H1 (cell line): ENCODE results near the gene DTD1. TPM values are rescaled to one million over a fixed set of nuclear protein-coding genes. Genes with fewer than 3 reads are reported as not detected.

Experiments used
- CTCF ChIA-PET: fragments of 300-600 bp; sonication (Branson Sonifier 250); formaldehyde crosslinking; loops from one replicate; lab custom pipeline; 2021; ENCODE audit not compliant: partially characterized antibody; lab: Charles Lee
- POLR2A ChIA-PET: fragments of 300-600 bp; sonication (Branson Sonifier 250); formaldehyde crosslinking; loops from one replicate; lab custom pipeline; 2021; ENCODE audit warnings: inconsistent platforms; ENCODE audit not compliant: partially characterized antibody; lab: Charles Lee
- DNase-seq, 2 experiments: peaks; one replicate each; pipeline versions ENCODE4 v3.0.0 to v3.0.0-alpha.2; 2010 to 2022; ENCODE audit warnings: low spot score in 2 of 2, low read depth in 1 of 2, mixed read lengths in 1 of 2
- FAIRE-seq: peaks from 2 replicates; lab custom pipeline; 2011; peaks lifted over from hg19 to GRCh38; lab: Jason Lieb, UNC
- H2AFZ ChIP-seq: 2 replicates; pipeline ENCODE4 v1.8.1; 2012; ENCODE audit warnings: low read length, inconsistent platforms
- H2AK5ac ChIP-seq: 2 replicates; pipeline ENCODE4 v1.6.1; 2013; ENCODE audit warnings: low read depth, low read length
- H2BK120ac ChIP-seq: replicated peaks from 2 replicates; pipeline ENCODE3; 2013; ENCODE audit warnings: low read depth, low read length, inconsistent platforms
- H2BK12ac ChIP-seq: 2 replicates; pipeline ENCODE4 v1.6.1; 2013; ENCODE audit warnings: low read depth, low read length
- H2BK15ac ChIP-seq: 2 replicates; pipeline ENCODE4 v1.6.1; 2013; ENCODE audit warnings: low read length
- H2BK20ac ChIP-seq: 2 replicates; pipeline ENCODE4 v1.6.1; 2013; ENCODE audit warnings: low read length
- H2BK5ac ChIP-seq: 2 replicates; pipeline ENCODE4 v1.6.1; 2013; ENCODE audit warnings: low read depth, low read length
- H3K14ac ChIP-seq: 2 replicates; pipeline ENCODE4 v1.6.1; 2013; ENCODE audit warnings: inconsistent platforms; ENCODE audit not compliant: insufficient read length
- H3K18ac ChIP-seq: 2 replicates; pipeline ENCODE4 v1.6.1; 2013; ENCODE audit warnings: low read length; ENCODE audit errors: extremely low read depth
- H3K23ac ChIP-seq: 2 replicates; pipeline ENCODE4 v1.6.1; 2013; ENCODE audit warnings: inconsistent platforms; ENCODE audit not compliant: insufficient read length
- H3K23me2 ChIP-seq: 2 replicates; pipeline ENCODE4 v1.6.1; 2013; ENCODE audit warnings: low read depth, low read length
- H3K27ac ChIP-seq: 2 replicates; pipeline ENCODE4 v1.6.1; 2011; ENCODE audit warnings: low read depth, low read length, inconsistent platforms
- H3K27me3 ChIP-seq, 4 experiments: replicated peaks in 1 of 4; 1 replicate in 1 of 4; 2 replicates in 3 of 4; pipeline versions ENCODE4 v1.6.1 to v1.8.1; 2011 to 2013; ENCODE audit warnings: low read length in 3 of 4, mild to moderate bottlenecking in 3 of 4, inconsistent platforms in 2 of 4, mixed read lengths in 2 of 4, moderate library complexity in 1 of 4; ENCODE audit not compliant: control insufficient read depth in 3 of 4, insufficient read depth in 3 of 4; ENCODE audit errors: extremely low read depth in 1 of 4
- H3K36me3 ChIP-seq, 4 experiments: 2 replicates each; pipeline versions ENCODE4 v1.6.1 to v1.8.1; 2011 to 2013; ENCODE audit warnings: mild to moderate bottlenecking in 4 of 4, low read length in 3 of 4, moderate library complexity in 2 of 4, control low read depth in 1 of 4, inconsistent platforms in 1 of 4; ENCODE audit not compliant: insufficient read depth in 4 of 4, control insufficient read depth in 2 of 4
- H3K4ac ChIP-seq: replicated peaks from 2 replicates; pipeline ENCODE3; 2013; ENCODE audit warnings: low read length, low read depth, mixed read lengths, inconsistent platforms; ENCODE audit not compliant: insufficient read length
- H3K4me1 ChIP-seq, 4 experiments: replicated peaks in 1 of 4; 1 replicate in 1 of 4; 2 replicates in 3 of 4; pipeline versions ENCODE4 v1.6.1 to v1.8.1; 2011 to 2013; ENCODE audit warnings: low read length in 3 of 4, inconsistent platforms in 2 of 4, mixed read lengths in 1 of 4; ENCODE audit not compliant: insufficient read depth in 4 of 4, control insufficient read depth in 3 of 4
- H3K4me2 ChIP-seq, 2 experiments: 2 replicates each; pipeline versions ENCODE4 v1.6.1 to v1.8.1; 2011 to 2013; ENCODE audit warnings: low read depth in 2 of 2, low read length in 2 of 2, control low read depth in 1 of 2, inconsistent platforms in 1 of 2, mild to moderate bottlenecking in 1 of 2; ENCODE audit not compliant: insufficient read depth in 1 of 2
- H3K4me3 ChIP-seq, 4 experiments: fragments of 200-600, 300-600 bp in 1 of 4; sonication (generic), shearing (Covaris generic), sonication (Bioruptor Twin) in 1 of 4; 2 replicates each; pipeline versions ENCODE4 v1.5.1 to v1.8.1; 2011 to 2016; ENCODE audit warnings: low read length in 4 of 4, low read depth in 3 of 4, control low read depth in 2 of 4, inconsistent platforms in 2 of 4, mild to moderate bottlenecking in 2 of 4, mixed read lengths in 1 of 4, moderate library complexity in 1 of 4; ENCODE audit not compliant: insufficient read depth in 2 of 4; ENCODE audit errors: extremely low read depth in 1 of 4
- H3K56ac ChIP-seq: replicated peaks from 2 replicates; pipeline ENCODE3; 2013; ENCODE audit warnings: low read depth, mild to moderate bottlenecking, mixed read lengths, low read length, inconsistent platforms; ENCODE audit not compliant: insufficient read length
- H3K79me1 ChIP-seq: 2 replicates; pipeline ENCODE4 v1.6.1; 2013; ENCODE audit warnings: low read depth, low read length, control low read depth
- H3K79me2 ChIP-seq, 2 experiments: 2 replicates each; pipeline versions ENCODE4 v1.6.1 to v1.8.1; 2012 to 2013; ENCODE audit warnings: low read length in 2 of 2, mild to moderate bottlenecking in 2 of 2, inconsistent platforms in 1 of 2; ENCODE audit not compliant: insufficient read depth in 2 of 2, control insufficient read depth in 1 of 2
- H3K9ac ChIP-seq, 4 experiments: replicated peaks in 1 of 4; 1 replicate in 1 of 4; 2 replicates in 3 of 4; pipeline versions ENCODE4 v1.6.1 to v1.8.1; 2011 to 2013; ENCODE audit warnings: low read depth in 3 of 4, low read length in 3 of 4, control low read depth in 2 of 4, mild to moderate bottlenecking in 2 of 4, moderate library complexity in 2 of 4, inconsistent platforms in 1 of 4; ENCODE audit errors: extremely low read depth in 1 of 4
- H3K9me3 ChIP-seq, 2 experiments: 2 replicates each; pipeline versions ENCODE4 v1.6.1 to v1.8.1; 2012 to 2013; ENCODE audit warnings: mild to moderate bottlenecking in 2 of 2, moderate library complexity in 2 of 2, control low read depth in 1 of 2, inconsistent platforms in 1 of 2, low read depth in 1 of 2, low read length in 1 of 2, mixed read lengths in 1 of 2; ENCODE audit not compliant: insufficient read depth in 2 of 2
- H4K20me1 ChIP-seq, 2 experiments: replicated peaks in 1 of 2; 2 replicates each; pipeline versions ENCODE3 to v1.8.1; 2011 to 2013; ENCODE audit warnings: inconsistent platforms in 2 of 2, low read length in 2 of 2, mild to moderate bottlenecking in 1 of 2; ENCODE audit not compliant: insufficient read depth in 2 of 2, control insufficient read depth in 1 of 2
- H4K5ac ChIP-seq: 2 replicates; pipeline ENCODE4 v1.6.1; 2013; ENCODE audit warnings: low read length, low read depth, mixed read lengths, inconsistent platforms; ENCODE audit not compliant: insufficient read length
- H4K8ac ChIP-seq: 2 replicates; pipeline ENCODE4 v1.8.0; 2013; ENCODE audit warnings: mild to moderate bottlenecking, moderate library complexity, low read length, inconsistent platforms; ENCODE audit not compliant: insufficient read depth; ENCODE audit errors: extremely low read depth
- H4K91ac ChIP-seq: replicated peaks from 2 replicates; pipeline ENCODE3; 2013; ENCODE audit warnings: low read length, mixed read lengths, inconsistent platforms; ENCODE audit not compliant: insufficient read length
- NRF1 ChIP-seq: IDR thresholded peaks from 2 replicates; pipeline ENCODE4 v1.6.1; 2011; ENCODE audit warnings: mild to moderate bottlenecking, low read depth, low read length, improper control_type of control experiment
- POLR2AphosphoS5 ChIP-seq: IDR thresholded peaks from 2 replicates; pipeline ENCODE4 v1.6.1; 2011; ENCODE audit warnings: low read depth, low read length
- TCF12 ChIP-seq: IDR thresholded peaks from 2 replicates; pipeline ENCODE4 v1.6.1; 2011; ENCODE audit warnings: low read depth, mild to moderate bottlenecking, low read length
- polyA plus RNA-seq, 7 experiments: library from polyadenylated mRNA; depleted of rRNA in 3 of 7; stranded (reverse) in 5 of 7; unstranded in 2 of 7; fragments of >200 nt in 5 of 7; fragments of 200-250 nt in 2 of 7; gene quantifications; 1 replicate in 5 of 7; 2 replicates in 1 of 7; 4 replicates in 1 of 7; pipeline versions ENCODE4 v1.2.1 to v1.2.3, GENCODE V29; 2011 to 2013; ENCODE audit warnings: missing spikeins in 2 of 7, mixed read lengths in 2 of 7
- total RNA-seq: library from RNA; stranded (reverse); fragmentation: NEBNext Ultra II Directional; extraction: Animal tissue kit (Norgen Biotek cat#: 25700); gene quantifications from 2 replicates; pipeline ENCODE4 v1.2.1, GENCODE V29; 2021

The DTD1 gene
- total and polyA plus RNA-seq, 2 of the 8 experiments (the other 6 are each of a cell fraction or from before 2014, with no cell fraction given) = 49.7 to 66.6 TPM

DNA sequence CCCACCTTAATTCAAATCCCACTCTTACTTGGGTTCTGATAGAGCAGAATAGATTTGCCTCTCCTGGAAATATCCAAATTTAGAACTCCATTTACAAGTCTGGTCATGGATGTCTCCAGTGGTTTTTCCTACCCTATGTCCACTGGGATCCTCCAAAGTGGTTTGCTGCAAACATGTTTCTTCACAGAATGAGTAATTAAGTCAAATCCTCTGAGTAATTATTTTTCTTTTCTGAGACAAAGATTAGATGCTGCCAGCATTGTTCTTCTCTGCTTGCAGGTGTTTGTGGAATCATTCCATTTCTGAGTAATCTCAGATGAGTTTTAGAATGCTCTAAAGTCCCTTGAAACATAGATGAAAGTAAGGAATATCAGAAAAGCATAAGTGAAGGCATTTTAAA is 21.9 kb downstream of the DTD1 start:
- Histone ChIP-seq H4K20me1 (no peaks in the 10 kb centered on the region), H3K14ac (no peak overlapping the region), H3K23me2 (no peaks in the 10 kb centered on the region), H3K9ac (no peak overlapping the region), H2BK20ac (no peak overlapping the region), H2BK120ac (no peak overlapping the region), H4K91ac (no peak overlapping the region), H4K5ac (no peak overlapping the region), H3K27me3 (no peaks in the 10 kb centered on the region), H2AFZ (no peak overlapping the region), H2AK5ac (no peak overlapping the region), H3K79me2 (no peaks in the 10 kb centered on the region), H3K56ac (no peak overlapping the region), H3K79me1 (no peaks in the 10 kb centered on the region), H3K9me3 (no peaks in the 10 kb centered on the region), H2BK15ac (no peak overlapping the region), H4K8ac (no peak overlapping the region), H3K4ac (no peak overlapping the region), H2BK5ac (no peak overlapping the region), H3K4me2 (no peak overlapping the region), H3K36me3 (no peaks in the 10 kb centered on the region), H2BK12ac (no peak overlapping the region), H3K18ac (no peak overlapping the region), H3K27ac (no peak overlapping the region), H3K23ac (no peak overlapping the region), H3K4me3 (no peak overlapping the region), H3K4me1 (peaks cover 0 to 1% (median 0%) of the 10 kb centered on the region in 4 experiments; a peak in 2 of 7 replicates)
- ChIA-PET CTCF (no interaction called here), POLR2A (no interaction called here)
- TF ChIP-seq TCF12 (no peak), POLR2AphosphoS5 (no peak), NRF1 (no peak)
- DNase-seq (no peak), FAIRE-seq (no peak)
